Spleen (tissue), 7 donors: Measurements from ENCODE around the gene ATOH8.

Experiments
- CTCF ChIP-seq, 11 experiments: fragments of 200-600 bp in 7 of 11; fragments of 450-650 bp in 4 of 11; sonication (generic) in 4 of 11; IDR thresholded peaks in 8 of 11; conservative IDR thresholded peaks in 3 of 11; 1 replicate in 7 of 11; 2 replicates in 4 of 11; pipeline versions ENCODE4 v1.4.0 to v1.8.0; 2016 to 2021; ENCODE audit warnings: antibody characterized with exemption in 11 of 11, inconsistent platforms in 4 of 11, mild to moderate bottlenecking in 1 of 11
- POLR2A ChIP-seq, 3 donors: fragments of 450-650 bp; IDR thresholded peaks; one replicate each; pipeline ENCODE4 v1.5.1; 2017; ENCODE audit warnings: antibody characterized with exemption in 3 of 3, mild to moderate bottlenecking in 1 of 3
- POLR2AphosphoS5 ChIP-seq, 3 donors: sonication (generic); formaldehyde crosslinking; IDR thresholded peaks; one replicate each; pipeline ENCODE4 v1.5.1; 2017; ENCODE audit warnings: antibody characterized with exemption in 3 of 3
- donor health status: DM: no; HTN: no; CAD: no; lungs with moderate emphysema.
- donor health status: DM: no; HTN: no; CAD: no.
- donor health status: DM: no; HTN: no; CAD: no.

- no peak for TF ChIP-seq POLR2A (IDR thresholded peaks at IDR 0.05)
- no peak for TF ChIP-seq CTCF (IDR thresholded peaks at IDR 0.05 in 8 of 11, conservative IDR thresholded peaks at IDR 0.05 in 3 of 11)
- no peak for TF ChIP-seq POLR2AphosphoS5 (IDR thresholded peaks at IDR 0.05)
These were observed 45.1 kb upstream of the ATOH8 start for GRCh38 chr2:85708641-85709040.
